Trophoblast cell (in vitro differentiated cells and primary cell): ENCODE results near the gene DLK1.

ENCODE experiments used
- DNase-seq, 2 donors: peaks; one replicate each; pipeline ENCODE4 v3.0.0-alpha.2; 2016
- H2AFZ ChIP-seq: 2 replicates; pipeline ENCODE4 v1.6.1; 2013; ENCODE audit warnings: low read length, moderate library complexity, mild to moderate bottlenecking; ENCODE audit not compliant: insufficient read depth, poor library complexity
- H2AK5ac ChIP-seq: 2 replicates; pipeline ENCODE4 v1.6.1; 2013; ENCODE audit warnings: mild to moderate bottlenecking, low read length
- H2BK120ac ChIP-seq: 2 replicates; pipeline ENCODE4 v1.6.1; 2013; ENCODE audit warnings: low read length, mild to moderate bottlenecking, moderate library complexity; ENCODE audit not compliant: insufficient read depth, poor library complexity
- H2BK12ac ChIP-seq: 2 replicates; pipeline ENCODE4 v1.6.1; 2013; ENCODE audit warnings: mild to moderate bottlenecking, low read length, moderate library complexity
- H2BK5ac ChIP-seq: 2 replicates; pipeline ENCODE4 v1.6.1; 2013; ENCODE audit warnings: low read length, low read depth, moderate library complexity, mild to moderate bottlenecking; ENCODE audit not compliant: poor library complexity
- H3K14ac ChIP-seq: 2 replicates; pipeline ENCODE4 v1.6.1; 2013; ENCODE audit warnings: mild to moderate bottlenecking, low read length
- H3K18ac ChIP-seq: 2 replicates; pipeline ENCODE4 v1.6.1; 2013; ENCODE audit warnings: mild to moderate bottlenecking, low read length
- H3K23ac ChIP-seq: 2 replicates; pipeline ENCODE4 v1.6.1; 2013; ENCODE audit warnings: low read length
- H3K27ac ChIP-seq: 2 replicates; pipeline ENCODE4 v1.5.1; 2013; ENCODE audit warnings: low read depth, mild to moderate bottlenecking, inconsistent platforms, low read length, moderate library complexity
- H3K27me3 ChIP-seq: 2 replicates; pipeline ENCODE4 v1.6.1; 2013; ENCODE audit warnings: inconsistent platforms, mild to moderate bottlenecking, low read length, moderate library complexity; ENCODE audit not compliant: insufficient read depth
- H3K36me3 ChIP-seq, 2 experiments: 1 replicate in 1 of 2; 2 replicates in 1 of 2; pipeline ENCODE4 v1.6.1; 2013; ENCODE audit warnings: low read length in 2 of 2, mild to moderate bottlenecking in 2 of 2, moderate library complexity in 1 of 2; ENCODE audit not compliant: insufficient read depth in 2 of 2, control insufficient read depth in 1 of 2
- H3K4ac ChIP-seq: 2 replicates; pipeline ENCODE4 v1.6.1; 2013; ENCODE audit warnings: low read depth, mild to moderate bottlenecking, low read length, moderate library complexity
- H3K4me1 ChIP-seq, 2 experiments: 1 replicate in 1 of 2; 2 replicates in 1 of 2; pipeline ENCODE4 v1.6.1; 2013; ENCODE audit warnings: low read length in 2 of 2, mild to moderate bottlenecking in 2 of 2, moderate library complexity in 1 of 2; ENCODE audit not compliant: insufficient read depth in 2 of 2, control insufficient read depth in 1 of 2
- H3K4me2 ChIP-seq: 2 replicates; pipeline ENCODE4 v1.6.1; 2013; ENCODE audit warnings: inconsistent platforms, mild to moderate bottlenecking, low read length, moderate library complexity
- H3K4me3 ChIP-seq: 2 replicates; pipeline ENCODE4 v1.5.1; 2013; ENCODE audit warnings: mild to moderate bottlenecking, low read depth, low read length, inconsistent platforms
- H3K79me1 ChIP-seq: one replicate; pipeline ENCODE4 v1.6.1; 2013; ENCODE audit warnings: low read length
- H3K79me2 ChIP-seq: 2 replicates; pipeline ENCODE4 v1.6.1; 2013; ENCODE audit warnings: low read length, mild to moderate bottlenecking; ENCODE audit not compliant: control insufficient read depth, insufficient read depth, poor library complexity
- H3K9ac ChIP-seq: 2 replicates; pipeline ENCODE4 v1.6.1; 2013; ENCODE audit warnings: mild to moderate bottlenecking, low read length
- H3K9me3 ChIP-seq: 2 replicates; pipeline ENCODE4 v1.6.1; 2013; ENCODE audit warnings: low read depth, mild to moderate bottlenecking, control low read depth, inconsistent platforms, low read length; ENCODE audit not compliant: insufficient read depth
- H4K12ac ChIP-seq: 2 replicates; pipeline ENCODE4 v1.6.1; 2013; ENCODE audit warnings: low read depth, mild to moderate bottlenecking, low read length, moderate library complexity
- H4K8ac ChIP-seq: 2 replicates; pipeline ENCODE4 v1.6.1; 2013; ENCODE audit warnings: low read depth, mild to moderate bottlenecking, low read length, moderate library complexity
- H4K91ac ChIP-seq: one replicate; pipeline ENCODE4 v1.6.1; 2013; ENCODE audit warnings: low read depth, mild to moderate bottlenecking, low read length, moderate library complexity
- WGBS: extraction: QIAGEN DNeasy Blood & Tissue Kit; methylation state at CpG from one replicate; pipeline ENCODE4 v1.1.7; 2013; ENCODE audit warnings: missing lambda C conversion rate; ENCODE audit not compliant: insufficient read length, insufficient coverage; ENCODE audit errors: extremely low coverage; 5-methylcytosine and 5-hydroxymethylcytosine counted together

Gene DLK1

DNA sequence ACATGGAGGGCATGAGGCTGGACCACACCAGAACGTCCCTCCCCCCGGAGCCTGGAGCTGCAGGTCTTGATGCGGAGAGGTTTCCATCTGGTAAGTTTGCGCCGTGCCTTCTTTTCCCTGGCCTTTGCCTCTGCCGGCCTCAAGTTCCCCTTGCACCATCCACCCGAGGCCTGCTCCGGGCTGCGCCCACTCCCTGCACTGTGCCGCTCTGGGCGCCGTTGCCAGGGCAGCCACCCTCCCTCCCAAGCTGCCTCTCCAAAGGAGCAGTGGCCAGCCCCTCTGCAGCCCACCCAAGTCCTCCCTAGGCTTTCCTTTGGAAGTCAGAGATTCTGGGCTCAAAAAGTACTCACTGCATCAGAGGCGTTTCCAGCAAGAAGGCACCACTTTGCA, 53.0 kb downstream of the DLK1 start:
- H2BK12ac ChIP-seq: no peak overlapping the region
- H3K4me2 ChIP-seq: no peak overlapping the region
- H4K12ac ChIP-seq: no peak overlapping the region
- H3K9me3 ChIP-seq: peaks cover 2% of the 10 kb centered on the region
- H2AK5ac ChIP-seq: no peak overlapping the region
- H3K18ac ChIP-seq: no peak overlapping the region
- H3K36me3 ChIP-seq: no peaks in the 10 kb centered on the region
- no peak overlapping the region for H4K8ac ChIP-seq
- H2AFZ ChIP-seq: no peak overlapping the region
- H3K14ac ChIP-seq: no peak overlapping the region
- H3K27ac ChIP-seq: no peak overlapping the region
- peaks cover 0 to 3% of the 10 kb centered on the region in 2 experiments for H3K4me1 ChIP-seq
- no peak overlapping the region for H4K91ac ChIP-seq
- DNase-seq: no peak
- H3K4me3 ChIP-seq: peak overlapping the region; percentile 12
- H3K9ac ChIP-seq: no peak overlapping the region
- no peaks in the 10 kb centered on the region for H3K79me1 ChIP-seq
- H2BK120ac ChIP-seq: no peak overlapping the region
- H3K4ac ChIP-seq: no peak overlapping the region
- H3K27me3 ChIP-seq: no peaks in the 10 kb centered on the region
- no CpG with 5 or more reads among the region's 13 CpGs for WGBS
- H3K79me2 ChIP-seq: no peaks in the 10 kb centered on the region
- H2BK5ac ChIP-seq: no peak overlapping the region
- H3K23ac ChIP-seq: no peak overlapping the region

DNA sequence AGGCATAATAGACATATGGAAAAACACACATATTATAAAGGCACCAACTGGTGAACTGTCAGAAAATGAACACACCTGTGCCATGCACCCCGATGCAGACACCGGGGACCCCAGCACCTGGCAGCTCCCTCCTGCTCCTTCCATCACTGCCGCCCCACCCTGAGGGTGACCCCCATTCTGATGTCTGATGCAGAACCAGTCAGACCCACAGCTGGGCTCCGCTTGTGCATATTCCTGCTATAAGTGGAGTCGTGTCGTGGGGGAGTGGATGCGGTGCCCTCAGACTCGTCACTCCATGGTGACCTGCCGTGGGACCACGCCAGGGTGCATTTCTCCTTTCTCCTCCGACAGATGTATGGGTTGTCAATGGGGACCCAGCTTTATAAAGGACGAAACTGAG, 53.6 kb downstream of the DLK1 start:
- Histone ChIP-seq H3K4me1 (peaks cover 0 to 3% of the 10 kb centered on the region in 2 experiments), H3K27ac (no peak overlapping the region), H3K27me3 (no peaks in the 10 kb centered on the region), H3K4me2 (no peak overlapping the region), H2AFZ (no peak overlapping the region), H3K14ac (no peak overlapping the region), H3K18ac (no peak overlapping the region), H3K4me3 (no peak overlapping the region), H4K8ac (no peak overlapping the region), H4K12ac (no peak overlapping the region), H2BK120ac (no peak overlapping the region), H4K91ac (no peak overlapping the region), H3K79me1 (no peaks in the 10 kb centered on the region), H3K36me3 (no peaks in the 10 kb centered on the region), H2BK12ac (no peak overlapping the region), H3K9me3 (peaks cover 2% of the 10 kb centered on the region), H3K23ac (no peak overlapping the region), H3K9ac (no peak overlapping the region), H2AK5ac (no peak overlapping the region), H2BK5ac (no peak overlapping the region), H3K4ac (no peak overlapping the region), H3K79me2 (no peaks in the 10 kb centered on the region)
- no CpG with 5 or more reads among the region's 12 CpGs for WGBS
- no peak for DNase-seq

DNA sequence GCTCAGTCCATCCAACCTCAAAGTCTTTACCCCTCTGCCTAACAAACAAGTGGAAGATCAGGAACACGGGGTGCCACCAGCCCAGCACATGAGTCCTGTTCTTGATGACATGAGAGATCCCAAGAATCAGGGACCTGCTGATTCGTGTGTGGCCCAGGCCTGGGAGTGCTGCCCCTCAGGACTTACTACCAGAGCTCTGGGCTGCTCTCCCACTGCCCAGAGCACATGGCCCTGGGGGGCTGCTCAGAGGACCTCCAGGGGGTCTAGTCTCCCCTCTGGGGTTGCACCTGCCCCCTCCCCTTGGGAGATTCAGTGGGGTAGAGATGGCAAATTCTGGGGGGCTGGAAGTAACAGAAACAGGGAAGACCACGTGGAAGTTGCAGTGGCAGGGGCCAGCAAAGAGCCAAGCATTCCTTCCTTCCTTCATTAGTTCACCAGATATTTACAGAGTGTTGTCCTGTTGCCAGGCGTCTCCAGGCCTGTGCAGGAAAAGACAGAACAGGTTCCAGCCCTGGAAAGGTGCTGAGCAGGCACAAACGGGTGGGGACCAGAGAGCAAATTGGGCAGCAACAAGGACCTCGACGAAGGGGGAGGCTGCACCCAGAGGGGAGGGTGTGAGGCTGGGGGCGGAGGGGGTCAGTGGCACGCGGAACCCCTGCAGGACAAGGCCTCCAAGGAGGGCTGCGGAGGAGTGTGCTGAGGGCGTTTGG, 54.1 kb downstream of the DLK1 start:
- H3K27ac ChIP-seq: no peak overlapping the region
- H3K4ac ChIP-seq: no peak overlapping the region
- no peaks in the 10 kb centered on the region for H3K79me2 ChIP-seq
- no peak overlapping the region for H3K23ac ChIP-seq
- peaks cover 0 to 3% of the 10 kb centered on the region in 2 experiments for H3K4me1 ChIP-seq
- H3K4me3 ChIP-seq: no peak overlapping the region
- H2AFZ ChIP-seq: no peak overlapping the region
- H4K12ac ChIP-seq: no peak overlapping the region
- H3K4me2 ChIP-seq: no peak overlapping the region
- H4K91ac ChIP-seq: no peak overlapping the region
- no peak overlapping the region for H3K9ac ChIP-seq
- H3K14ac ChIP-seq: no peak overlapping the region
- H3K9me3 ChIP-seq: peaks cover 3% of the 10 kb centered on the region
- no peak overlapping the region for H2BK5ac ChIP-seq
- H2BK12ac ChIP-seq: no peak overlapping the region
- no CpG with 5 or more reads among the region's 12 CpGs for WGBS
- no peaks in the 10 kb centered on the region for H3K36me3 ChIP-seq
- no peak overlapping the region for H2AK5ac ChIP-seq
- no peaks in the 10 kb centered on the region for H3K27me3 ChIP-seq
- no peak for DNase-seq
- H3K18ac ChIP-seq: no peak overlapping the region
- H3K79me1 ChIP-seq: no peaks in the 10 kb centered on the region
- H2BK120ac ChIP-seq: no peak overlapping the region
- H4K8ac ChIP-seq: no peak overlapping the region

DNA sequence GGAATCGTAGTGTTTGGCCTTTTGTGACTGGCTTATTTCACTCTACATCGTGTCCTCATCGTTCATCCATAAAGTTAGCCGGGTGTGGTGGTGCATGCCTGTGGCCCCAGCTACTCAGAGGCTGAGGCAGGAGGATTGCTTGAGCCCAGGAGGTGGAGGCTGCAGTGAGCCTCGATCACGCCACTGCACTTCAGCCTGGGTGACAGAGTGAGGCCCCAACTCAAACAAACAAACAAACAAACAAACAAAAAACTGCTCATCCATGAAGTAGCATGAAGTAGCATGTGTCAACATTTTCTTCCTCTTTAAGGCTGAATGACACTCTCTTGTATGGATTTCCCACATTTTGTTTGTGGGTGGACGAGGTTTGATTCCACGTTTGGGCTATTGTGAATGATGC, 55.3 kb downstream of the DLK1 start:
- Histone ChIP-seq H2BK5ac (no peak overlapping the region), H3K9ac (no peak overlapping the region), H3K27me3 (no peaks in the 10 kb centered on the region), H4K12ac (no peak overlapping the region), H3K4me2 (no peak overlapping the region), H3K18ac (no peak overlapping the region), H3K14ac (no peak overlapping the region), H3K27ac (no peak overlapping the region), H3K4me3 (no peak overlapping the region), H4K91ac (no peak overlapping the region), H3K9me3 (peaks cover 3% of the 10 kb centered on the region), H3K36me3 (no peaks in the 10 kb centered on the region), H2BK120ac (no peak overlapping the region), H2AK5ac (no peak overlapping the region), H2BK12ac (no peak overlapping the region), H2AFZ (no peak overlapping the region), H3K4me1 (peaks cover 0 to 2% of the 10 kb centered on the region in 2 experiments), H3K4ac (no peak overlapping the region), H3K23ac (no peak overlapping the region), H4K8ac (no peak overlapping the region), H3K79me2 (no peaks in the 10 kb centered on the region), H3K79me1 (no peaks in the 10 kb centered on the region)
- no CpG with 5 or more reads among the region's 8 CpGs for WGBS
- DNase-seq: no peak
